CD4-positive, alpha-beta T cell treated with Interleukin-17A for 1 hour (primary cell): ENCODE data around the gene GRHPR.
"Not testable (repeated sequence)": the region's sequence is repeated elsewhere in the genome, so short reads cannot be mapped to it uniquely, and the experiment has no call there.

Source experiments
- DNase-seq: peaks from one replicate; pipeline ENCODE4 v3.0.0-alpha.2; 2020

Gene GRHPR

GRCh38 chr9:37424204-37424685, 1.7 kb downstream of the GRHPR start:
- no peak for DNase-seq

GRCh38 chr9:37424686-37425297, 2.3 kb downstream of the GRHPR start:
- DNase-seq, result no peak

- DNase-seq, result no peak
These were observed 2.8 kb downstream of the GRHPR start for GRCh38 chr9:37425298-37425752.

GRCh38 chr9:37426431-37426830, 3.9 kb downstream of the GRHPR start:
- not testable (repeated sequence) for DNase-seq

- no peak for DNase-seq
These were observed 4.3 kb downstream of the GRHPR start for GRCh38 chr9:37426846-37427245.

- no peak for DNase-seq
These were observed 5.8 kb downstream of the GRHPR start for GRCh38 chr9:37428345-37428744.

GRCh38 chr9:37429441-37430285, 7.2 kb downstream of the GRHPR start:
- DNase-seq, result no peak

- no peak for DNase-seq
These were observed 8.5 kb downstream of the GRHPR start for GRCh38 chr9:37430841-37431597.

GRCh38 chr9:37432020-37432419, 9.5 kb downstream of the GRHPR start:
- DNase-seq, result no peak

GRCh38 chr9:37433867-37434371, 11.4 kb downstream of the GRHPR start:
- DNase-seq, result no peak

GRCh38 chr9:37436540-37436939, 14.0 kb downstream of the GRHPR start:
- no peak for DNase-seq

GRCh38 chr9:37437010-37437409, 14.5 kb downstream of the GRHPR start:
- no peak for DNase-seq

- no peak for DNase-seq
These were observed 15.1 kb downstream of the GRHPR start for GRCh38 chr9:37437621-37438020.

- DNase-seq, result no peak
These were observed 15.9 kb downstream of the GRHPR start for GRCh38 chr9:37438359-37438758.

GRCh38 chr9:37441776-37442370, 19.4 kb downstream of the GRHPR start:
- no peak for DNase-seq

GRCh38 chr9:37442556-37442955, 20.1 kb downstream of the GRHPR start:
- no peak for DNase-seq

GRCh38 chr9:37443566-37443965, 21.1 kb downstream of the GRHPR start:
- no peak for DNase-seq

- no peak for DNase-seq
These were observed 22.4 kb downstream of the GRHPR start for GRCh38 chr9:37444890-37445289.

GRCh38 chr9:37445832-37446231, 23.3 kb downstream of the GRHPR start:
- no peak for DNase-seq

GRCh38 chr9:37446401-37446800, 23.9 kb downstream of the GRHPR start:
- DNase-seq, result no peak

- DNase-seq, result no peak
These were observed 24.6 kb downstream of the GRHPR start for GRCh38 chr9:37447111-37447510.

GRCh38 chr9:37449862-37450632, 27.6 kb downstream of the GRHPR start:
- DNase-seq, result no peak
